ENCODE results near the gene OR9A4.
"Not testable (repeated sequence)": the region's sequence is repeated elsewhere in the genome, so short reads cannot be mapped to it uniquely, and the experiment has no call there.

Gene OR9A4, protein sequence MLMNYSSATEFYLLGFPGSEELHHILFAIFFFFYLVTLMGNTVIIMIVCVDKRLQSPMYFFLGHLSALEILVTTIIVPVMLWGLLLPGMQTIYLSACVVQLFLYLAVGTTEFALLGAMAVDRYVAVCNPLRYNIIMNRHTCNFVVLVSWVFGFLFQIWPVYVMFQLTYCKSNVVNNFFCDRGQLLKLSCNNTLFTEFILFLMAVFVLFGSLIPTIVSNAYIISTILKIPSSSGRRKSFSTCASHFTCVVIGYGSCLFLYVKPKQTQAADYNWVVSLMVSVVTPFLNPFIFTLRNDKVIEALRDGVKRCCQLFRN

DNA sequence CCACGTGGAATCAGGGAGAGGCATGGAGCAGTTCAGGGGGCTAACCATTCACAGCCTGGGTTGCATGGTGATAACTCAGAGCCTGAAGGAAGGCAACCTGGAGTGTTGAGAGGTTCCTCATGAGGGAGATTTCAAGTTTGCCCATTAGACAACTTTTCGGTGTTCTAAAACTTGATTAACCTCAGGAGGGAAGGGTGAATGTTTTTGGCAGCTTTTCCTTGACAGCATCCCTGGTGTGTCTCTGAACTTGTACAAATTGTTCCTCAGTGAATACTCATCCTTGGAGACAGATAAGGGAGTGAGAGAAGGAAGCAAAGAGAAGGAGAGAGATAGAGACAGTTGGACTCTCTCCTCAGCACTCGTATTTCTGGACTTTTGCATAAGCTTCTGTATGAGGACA, at the start of gene OR9A4:
TSS of gene OR9A4 (plus strand) at position 301 of the 400 bp plus-strand sequence. CDS start 2,477 bp downstream, outside the sequence.
- DNase-seq: no peak

DNA sequence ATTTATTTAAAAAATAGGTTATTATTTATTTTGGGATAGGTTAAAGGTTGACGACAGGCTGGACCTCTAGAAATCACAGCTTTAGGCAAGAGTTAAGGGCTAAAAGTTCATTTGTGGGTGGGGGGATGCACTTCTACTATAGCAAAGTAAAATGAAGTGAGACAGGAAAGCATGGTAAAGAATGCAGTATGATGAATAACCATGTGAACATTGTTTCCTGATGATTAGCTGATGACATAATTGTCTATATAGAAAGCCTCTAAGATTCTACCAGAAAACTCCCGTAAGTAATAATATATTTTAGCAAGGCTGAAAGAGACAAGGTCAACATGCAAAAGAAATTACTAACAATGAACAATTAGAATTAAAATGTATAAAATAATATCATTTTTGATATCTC, 49.2 kb upstream of the OR9A4 start:
- DNase-seq: no peak

DNA sequence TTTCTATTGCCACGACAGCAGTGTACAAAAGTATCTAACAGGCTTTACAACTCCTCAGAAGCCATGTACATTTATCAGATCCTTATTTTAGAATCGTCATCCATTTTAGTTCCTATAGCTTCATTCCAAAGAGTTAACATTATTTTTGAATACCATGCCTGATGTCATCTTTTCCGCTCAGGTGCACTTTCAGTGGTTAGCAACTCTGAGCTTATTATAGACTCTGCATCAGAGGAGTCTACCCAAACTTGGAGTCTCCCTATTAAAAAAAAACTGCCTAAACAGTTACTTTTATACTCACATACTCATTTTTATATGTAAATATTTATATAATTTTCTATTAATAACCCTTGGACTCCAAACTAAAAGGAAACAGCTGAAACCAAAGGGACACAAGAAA, 43.3 kb upstream of the OR9A4 start:
- DNase-seq: no peak

DNA sequence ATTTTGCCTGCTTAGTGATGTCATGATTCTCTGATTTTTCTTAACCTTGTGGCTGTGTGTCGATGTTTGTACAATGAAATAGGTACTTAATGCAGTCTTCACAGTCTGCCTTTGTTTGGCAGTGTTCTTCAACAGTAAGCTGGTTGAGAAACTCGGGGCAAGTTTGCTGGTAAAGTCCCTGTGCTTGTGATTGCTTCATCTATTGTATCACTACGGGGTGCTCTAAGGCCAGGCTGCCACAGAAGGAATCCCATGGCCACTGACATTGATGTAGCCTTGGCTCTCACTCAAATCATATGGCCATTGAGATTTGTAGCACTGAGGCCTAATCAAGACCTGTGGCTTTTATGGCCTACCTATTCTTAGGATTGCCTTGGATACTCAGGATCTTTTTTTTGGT, 41.4 kb upstream of the OR9A4 start:
- DNase-seq: no peak

DNA sequence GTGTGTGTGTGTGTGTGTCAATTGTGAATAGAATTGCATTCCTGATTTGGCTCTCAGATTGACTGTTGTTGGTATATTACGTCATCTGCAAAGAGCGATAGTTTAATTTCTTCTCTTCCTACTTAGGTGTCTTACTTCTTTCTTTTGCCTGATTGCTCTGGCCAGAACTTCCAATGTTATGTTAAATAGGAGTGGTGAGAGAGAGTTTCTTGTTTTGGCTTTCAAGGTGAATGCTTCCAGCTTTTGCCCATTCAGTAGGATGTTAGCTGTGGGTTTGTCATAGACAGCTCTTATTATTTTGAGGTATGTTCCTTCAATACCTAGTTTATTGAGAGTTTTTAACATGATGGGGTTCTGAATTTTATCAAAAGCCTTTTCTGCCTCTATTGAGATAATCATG, 40.7 kb upstream of the OR9A4 start:
- no peak for DNase-seq

DNA sequence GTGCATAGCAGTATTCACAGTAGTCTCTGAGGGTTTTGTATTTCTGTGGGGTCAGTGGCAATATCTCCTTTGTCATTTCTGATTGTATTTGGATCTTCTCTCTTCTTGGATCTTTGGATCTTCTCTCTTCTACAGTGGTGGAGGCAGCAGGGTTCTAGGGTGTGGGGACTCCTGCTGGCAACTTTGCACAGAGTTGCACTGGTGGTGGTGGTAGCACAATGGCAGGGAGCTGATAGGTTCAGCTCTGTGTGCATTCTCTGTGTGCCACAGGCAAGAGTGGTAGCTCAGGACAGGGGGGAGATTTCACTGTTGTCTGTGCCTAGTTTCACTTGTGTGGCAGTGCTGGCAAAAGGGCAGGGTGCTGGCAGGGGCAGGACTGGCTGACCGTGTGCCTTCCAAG, 39.8 kb upstream of the OR9A4 start:
- no peak for DNase-seq

DNA sequence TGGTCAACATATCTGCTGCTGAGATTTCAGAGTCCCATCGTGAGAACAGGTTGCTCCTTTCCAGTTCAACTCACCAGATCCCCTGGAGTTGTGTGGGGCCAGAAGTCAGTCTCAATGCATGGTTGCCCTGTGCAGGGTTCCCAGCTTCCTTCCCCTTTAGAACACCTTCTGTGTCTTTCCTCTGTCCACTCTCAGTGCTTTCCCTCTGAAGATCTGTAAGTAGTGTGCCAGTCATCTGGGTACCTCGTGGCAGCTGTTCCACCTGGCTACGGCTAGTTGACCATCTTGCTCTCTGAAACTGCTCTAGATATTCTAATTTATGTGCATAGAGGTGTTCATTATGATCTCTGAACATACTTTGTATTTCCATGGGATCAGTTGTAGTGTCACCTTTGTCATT, 38.8 kb upstream of the OR9A4 start:
- no peak for DNase-seq

DNA sequence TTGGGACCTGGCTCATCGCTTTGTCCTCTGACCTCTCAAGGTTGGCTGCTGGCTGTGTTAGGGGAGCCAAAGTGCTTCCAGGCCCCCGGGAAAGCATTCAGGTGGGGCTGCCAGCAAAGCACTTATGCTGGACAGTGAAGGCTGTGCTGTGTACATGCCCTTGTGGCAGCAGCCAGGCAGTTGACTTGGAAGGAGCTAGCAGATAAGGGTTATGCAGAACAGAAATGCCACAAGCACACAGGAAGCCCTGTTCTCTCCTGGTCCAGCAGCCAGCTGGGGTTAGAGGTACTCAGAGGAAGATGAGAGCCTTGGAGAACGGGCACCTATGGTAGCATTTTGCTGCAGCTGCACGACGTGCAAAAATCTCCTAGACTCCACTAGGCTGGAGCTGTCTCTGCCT, 35.2 kb upstream of the OR9A4 start:
- DNase-seq: no peak

DNA sequence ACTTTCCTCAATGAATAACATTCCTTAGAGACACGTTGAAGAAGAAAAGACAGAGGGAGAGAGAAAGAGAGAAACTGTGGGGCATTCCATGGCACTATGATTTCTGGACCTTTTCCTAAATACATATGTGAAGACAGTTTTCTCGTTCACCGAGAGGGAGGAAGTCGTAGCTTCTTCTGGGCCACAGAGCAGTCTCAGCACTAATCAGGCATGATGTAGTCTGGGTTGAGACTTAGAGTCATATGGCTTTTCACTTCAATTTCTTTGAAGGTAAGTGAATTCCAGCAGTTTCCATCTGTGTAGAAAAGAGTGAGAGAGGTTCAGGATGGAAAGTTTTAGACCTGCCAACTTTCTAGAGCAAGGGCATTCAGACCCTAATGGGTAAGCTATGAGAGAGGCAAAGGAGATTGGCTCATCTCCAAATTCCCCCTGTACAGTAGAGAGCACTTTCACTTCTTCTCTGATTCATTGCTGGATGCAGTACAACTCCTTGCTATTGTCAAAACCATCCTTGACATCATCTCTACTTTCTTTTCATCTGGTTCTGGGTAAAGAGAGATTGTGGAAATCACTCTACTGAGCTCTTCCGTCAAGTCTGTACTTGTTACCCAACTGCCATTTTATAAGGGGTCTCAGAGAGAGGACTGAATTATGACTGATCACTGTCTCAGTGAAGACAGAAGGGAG, 31.5 kb upstream of the OR9A4 start:
- no peak for DNase-seq

DNA sequence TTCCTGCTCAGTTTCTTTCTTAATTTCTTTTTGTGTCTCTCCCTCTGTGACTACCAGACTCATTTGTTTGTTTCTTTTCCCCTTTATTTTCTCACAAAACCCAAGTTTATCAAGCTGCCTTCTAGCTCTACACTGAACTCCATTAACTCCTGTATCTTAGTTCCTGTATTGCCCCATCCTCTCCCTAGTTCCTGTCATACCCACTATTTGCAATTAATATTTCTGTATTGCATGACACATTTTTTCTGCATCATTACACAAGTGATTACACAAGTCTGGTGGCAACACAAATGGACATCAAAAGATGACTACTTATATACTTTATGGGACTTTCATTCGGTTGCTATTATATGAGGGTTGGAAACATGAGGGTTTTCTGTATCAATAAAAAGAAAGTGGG, 26.9 kb upstream of the OR9A4 start:
- DNase-seq: no peak

DNA sequence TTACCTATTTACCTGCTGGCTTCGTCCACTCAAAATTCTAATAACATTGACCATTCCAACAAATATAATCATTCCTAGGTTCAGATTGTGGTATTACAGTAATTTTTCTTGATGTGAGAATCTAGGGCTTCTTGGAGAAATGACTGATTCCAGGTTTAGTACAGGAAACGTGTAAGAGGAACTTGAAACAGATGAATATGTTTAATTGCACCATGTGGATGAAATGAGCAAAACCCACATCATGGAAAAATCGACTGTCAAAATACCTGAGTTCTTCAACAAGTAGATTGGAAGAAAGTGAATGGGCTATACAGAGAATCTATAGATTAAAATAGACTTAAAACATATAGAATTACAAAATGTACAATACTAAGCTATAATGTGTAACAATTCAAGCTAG, 24.9 kb upstream of the OR9A4 start:
- DNase-seq: no peak

DNA sequence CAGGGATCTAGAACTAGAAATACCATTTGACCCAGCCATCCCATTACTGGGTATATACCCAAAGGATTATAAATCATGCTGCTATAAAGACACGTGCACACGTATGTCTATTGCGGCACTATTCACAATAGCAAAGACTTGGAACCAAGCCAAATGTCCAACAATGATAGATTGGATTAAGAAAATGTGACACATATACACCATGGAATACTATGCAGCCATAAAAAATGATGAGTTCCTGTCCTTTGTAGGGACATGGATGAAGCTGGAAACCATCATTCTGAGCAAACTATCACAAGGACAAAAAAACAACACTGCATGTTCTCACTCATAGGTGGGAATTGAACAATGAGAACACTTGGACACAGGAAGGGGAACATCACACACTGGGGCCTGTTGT, 16.8 kb upstream of the OR9A4 start:
- DNase-seq: not testable (repeated sequence)

DNA sequence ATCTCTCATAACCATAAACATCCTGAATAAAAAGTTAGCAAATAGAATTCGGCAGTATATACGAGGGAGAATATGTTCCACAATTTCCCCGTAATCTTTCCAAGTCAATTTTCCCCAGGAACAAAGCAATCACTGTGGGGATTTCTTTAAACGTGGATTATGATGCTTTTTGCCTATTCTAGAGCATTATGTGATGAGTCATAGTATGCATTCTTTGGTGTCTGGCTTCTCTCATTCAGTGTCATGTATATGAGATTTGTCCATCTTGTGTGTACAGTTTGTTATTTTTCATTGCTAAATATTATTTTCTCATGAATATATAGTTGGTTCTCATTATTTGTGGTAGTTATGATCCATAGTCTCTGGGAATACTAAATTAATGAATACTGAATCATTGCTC, 9.9 kb upstream of the OR9A4 start:
- no peak for DNase-seq

DNA sequence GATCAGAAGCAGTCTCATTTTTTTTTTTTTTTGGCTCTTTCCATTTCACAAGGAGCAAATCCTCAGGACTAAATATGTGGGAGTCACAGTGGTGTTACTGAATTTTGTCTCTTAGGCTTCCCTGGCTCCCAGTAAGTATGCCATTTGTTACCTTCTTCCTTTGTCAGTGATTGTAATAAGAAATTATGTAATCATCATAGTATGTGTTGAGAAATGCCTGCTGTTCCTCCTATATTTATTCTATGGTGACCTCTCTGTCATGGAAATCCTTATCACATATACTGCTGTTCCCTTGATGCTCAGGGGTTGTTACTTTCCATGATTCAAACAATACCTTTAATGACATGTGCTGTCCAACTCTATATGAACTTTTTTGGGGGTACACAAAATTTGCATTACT, 4.8 kb upstream of the OR9A4 start:
- no peak for DNase-seq

DNA sequence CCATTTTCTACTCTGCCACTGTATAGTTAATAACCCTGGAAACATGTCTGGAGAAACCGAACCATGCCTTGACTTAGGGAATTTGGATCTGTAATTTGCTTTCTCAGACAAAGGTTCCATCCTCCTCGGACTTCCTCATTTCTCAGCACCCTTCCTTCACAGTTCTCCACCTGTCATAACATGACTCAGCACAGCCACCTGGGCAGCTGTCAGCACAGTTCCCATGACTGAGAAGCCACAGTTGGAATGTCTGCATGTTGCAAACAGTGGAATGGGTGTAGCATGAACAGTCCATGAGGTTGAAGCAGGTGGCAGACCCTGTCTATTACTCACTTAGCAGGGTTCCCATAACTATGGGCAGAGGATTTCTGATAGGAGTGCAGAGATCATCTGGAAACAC, 634 bp upstream of the OR9A4 start:
- DNase-seq: no peak

DNA sequence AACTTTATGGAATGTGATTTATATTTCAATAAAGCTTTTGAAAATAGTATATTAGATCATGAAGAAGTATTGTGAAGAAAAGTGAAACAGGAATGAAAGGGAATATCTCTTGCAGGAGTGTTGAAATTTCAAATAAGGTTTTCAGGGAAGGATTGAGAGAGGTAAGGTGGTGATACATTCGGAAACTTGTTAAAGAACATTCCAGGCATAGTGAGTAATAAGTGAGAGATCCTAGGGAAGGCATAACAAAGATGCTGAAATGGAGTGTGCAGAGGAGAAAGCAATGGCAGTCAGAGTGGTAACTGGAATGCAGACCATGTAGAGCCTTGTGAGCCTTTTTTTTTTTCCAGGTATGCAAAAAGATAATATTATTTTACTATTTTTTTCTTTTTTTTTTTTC, 4.1 kb downstream of the OR9A4 start:
- no peak for DNase-seq

DNA sequence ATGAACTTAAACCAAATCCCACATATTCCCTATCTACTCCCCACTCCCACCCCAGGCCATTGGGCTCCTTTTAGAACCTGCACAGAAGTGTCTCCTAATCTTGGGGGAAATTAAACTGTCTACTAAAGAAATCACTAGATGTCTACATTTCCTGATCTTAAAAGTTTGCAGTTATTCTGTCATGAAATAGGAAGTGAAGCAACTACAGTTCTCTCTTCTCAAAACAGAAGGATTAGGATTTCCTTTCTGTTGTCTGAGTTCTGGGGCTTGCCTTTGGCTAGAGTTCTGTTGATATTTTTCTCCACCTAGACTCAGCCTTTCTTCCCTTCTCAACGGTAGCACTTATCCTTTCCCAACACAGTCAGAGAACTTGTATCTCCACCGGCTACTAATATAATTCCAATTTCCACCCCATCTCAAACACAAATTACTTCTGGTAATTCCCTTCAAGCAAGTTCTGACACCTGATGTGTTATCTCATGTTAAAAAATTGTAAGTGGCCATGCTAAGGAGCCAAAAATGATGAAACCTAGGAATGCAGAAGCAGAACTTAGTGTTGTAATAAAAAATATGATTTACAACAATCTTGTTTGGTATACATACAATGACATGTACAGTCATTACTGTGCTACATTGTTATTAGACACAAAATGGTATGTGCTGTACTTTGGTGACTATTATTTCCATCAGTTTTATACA, 12.1 kb downstream of the OR9A4 start:
- no peak for DNase-seq

DNA sequence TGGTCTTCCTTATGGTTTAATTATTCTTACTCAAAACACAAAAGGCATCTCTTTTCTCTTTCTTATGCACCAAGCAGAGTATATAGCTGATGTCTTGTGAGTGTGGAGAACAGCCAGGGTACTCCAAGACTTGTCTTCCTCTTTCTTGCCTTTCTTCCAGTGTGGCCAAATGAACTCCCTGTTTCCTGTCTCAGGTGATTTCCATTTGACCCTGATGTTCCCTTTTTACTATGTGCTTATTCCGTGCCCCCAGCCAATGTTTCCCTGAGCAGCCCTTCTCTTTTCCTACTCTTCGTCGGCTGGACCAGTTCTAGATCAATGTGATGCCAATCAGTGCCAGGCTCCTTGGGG, 12.6 kb downstream of the OR9A4 start:
- DNase-seq: no peak

DNA sequence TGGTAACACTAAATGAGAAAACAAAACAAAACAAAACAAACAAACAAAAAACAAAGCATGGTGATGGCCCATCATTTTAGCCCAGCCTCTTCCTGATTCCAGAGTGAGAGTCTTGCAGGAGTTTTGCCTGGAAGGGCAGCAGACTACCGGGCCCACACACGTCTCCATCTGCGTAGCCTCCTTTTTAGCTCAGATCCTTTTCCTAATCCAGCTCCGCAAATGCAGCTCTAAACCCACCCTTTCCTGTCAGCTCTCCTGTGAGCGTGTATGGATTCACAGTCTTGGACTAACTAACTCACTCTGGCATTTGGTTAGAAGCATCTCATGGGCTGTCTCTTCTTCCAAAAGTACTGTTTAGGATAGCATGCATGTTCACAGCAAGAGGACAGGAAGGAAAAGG, 14.0 kb downstream of the OR9A4 start:
- DNase-seq: no peak

DNA sequence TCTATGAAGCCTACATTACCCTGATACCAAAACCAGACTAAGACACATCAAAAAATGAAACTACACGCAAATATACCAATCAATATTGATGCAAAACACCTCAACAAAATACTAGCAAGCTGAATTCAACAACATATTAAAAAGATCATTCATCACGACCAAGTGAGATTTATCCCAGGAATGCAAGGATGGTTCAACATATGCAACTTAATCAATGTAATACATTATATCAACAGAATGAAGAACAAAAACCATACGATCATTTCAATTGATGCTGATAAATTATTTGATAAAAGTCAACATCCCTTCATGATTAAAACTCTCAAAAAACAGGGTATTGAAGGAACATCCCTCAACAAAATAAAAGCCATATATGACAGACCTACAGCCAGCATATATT, 24.9 kb downstream of the OR9A4 start:
- DNase-seq: no peak

DNA sequence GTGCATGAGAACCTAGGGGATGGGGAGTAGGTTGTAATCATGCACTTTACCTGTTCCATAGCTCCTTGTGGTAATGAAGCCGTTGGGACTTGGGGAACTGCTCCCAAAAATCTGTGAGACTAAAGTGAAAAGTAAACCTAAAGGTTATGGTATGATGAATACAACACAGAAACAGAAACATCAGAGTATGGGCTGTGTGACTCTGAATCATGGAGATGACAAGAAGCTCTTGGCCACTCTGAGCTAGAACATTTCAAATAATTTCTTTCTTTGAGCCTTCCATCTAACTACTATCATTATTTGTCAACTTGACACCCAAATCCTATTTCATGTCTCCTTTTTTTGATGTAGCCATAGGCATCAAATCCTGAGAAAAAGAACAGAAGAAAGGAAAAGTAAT, 27.6 kb downstream of the OR9A4 start:
- no peak for DNase-seq

DNA sequence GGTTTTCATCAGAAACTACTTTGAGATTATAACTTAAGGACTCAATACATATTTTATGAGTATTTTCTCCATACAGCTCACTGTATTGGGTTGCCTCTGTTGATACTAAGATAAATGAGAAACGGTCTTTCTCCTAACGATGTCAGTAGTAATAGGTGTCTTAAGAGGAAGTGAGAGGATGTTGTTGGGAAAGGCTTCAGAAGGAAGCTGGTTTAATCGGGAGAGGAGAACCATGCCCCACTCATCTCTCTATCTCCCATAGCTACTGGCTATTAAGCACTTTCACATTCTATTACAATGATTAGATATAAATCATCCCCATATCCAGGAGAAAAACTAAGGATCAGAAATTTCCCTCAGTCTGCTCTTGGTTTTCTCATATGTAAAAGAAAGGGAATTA, 28.6 kb downstream of the OR9A4 start:
- no peak for DNase-seq

DNA sequence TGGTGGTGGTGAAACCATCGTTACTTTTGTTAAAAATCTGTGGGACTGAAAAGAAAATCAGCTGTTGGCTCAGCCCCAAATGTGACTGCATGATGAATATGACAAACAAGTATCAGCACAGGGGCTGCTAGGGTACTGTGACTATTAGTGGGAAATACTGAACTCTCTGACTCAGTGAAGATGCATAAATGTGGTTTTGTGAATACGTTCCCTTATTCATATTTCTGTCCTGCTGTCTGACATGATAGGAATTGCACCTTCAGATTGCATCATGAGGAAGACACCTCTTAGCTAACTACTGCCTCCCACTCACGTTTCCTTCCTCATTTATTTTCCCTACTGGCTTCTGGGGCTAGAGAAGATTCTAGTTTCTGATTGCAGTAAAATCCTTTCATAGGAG, 29.2 kb downstream of the OR9A4 start:
- no peak for DNase-seq

Data from anterior cingulate cortex (tissue), 58 donors.